Esophagus mucosa (tissue), 1 donor: ENCODE measurements around the gene MAP4K5. TPM values are rescaled to one million over a fixed set of nuclear protein-coding genes. Genes with fewer than 3 reads are reported as not detected.

ENCODE experiments used
- ATAC-seq: fragments of 200-7000 bp; cut with Tn5 transposase; one replicate; pipeline ENCODE4 v1.9.1; 2020
- total RNA-seq: library from RNA; stranded (reverse); gene quantifications from one replicate; pipeline ENCODE4 v1.2.4, GENCODE V29; 2023
- donor health status: DM: yes; HTN: yes; CAD: no.

The MAP4K5 gene
- total RNA-seq, 1 donor from 2014 or later: 35.5 TPM

- ATAC-seq: no peak
Measured at GRCh38 chr14:50399251-50400032, 132.9 kb downstream of the MAP4K5 start.

- no peak for ATAC-seq
Measured at GRCh38 chr14:50398189-50398580, 134.2 kb downstream of the MAP4K5 start.

- ATAC-seq: peak; percentile 30
Measured at GRCh38 chr14:50397390-50398188, 134.8 kb downstream of the MAP4K5 start.

GRCh38 chr14:50396631-50397389 lies 135.6 kb downstream of the MAP4K5 start, which contains the start of gene CDKL1:
Gene CDKL1, minus strand, starts transcription at chr14:50396881. Its CDS starts 1,013 bp downstream, at chr14:50395868.
- peak; percentile 89 for ATAC-seq

GRCh38 chr14:50395448-50395847 lies 136.9 kb downstream of the MAP4K5 start:
- no peak for ATAC-seq

GRCh38 chr14:50394713-50395112 lies 137.7 kb downstream of the MAP4K5 start:
- ATAC-seq: no peak

GRCh38 chr14:50389668-50390441 lies 142.5 kb downstream of the MAP4K5 start:
- no peak for ATAC-seq

GRCh38 chr14:50388256-50388931 lies 144.0 kb downstream of the MAP4K5 start:
- peak; percentile 75 for ATAC-seq

- ATAC-seq: no peak
Measured at GRCh38 chr14:50387548-50387947, 144.8 kb downstream of the MAP4K5 start.

- ATAC-seq: no peak
Measured at GRCh38 chr14:50383618-50384225, 148.6 kb downstream of the MAP4K5 start.

- ATAC-seq: no peak
Measured at GRCh38 chr14:50381823-50382287, 150.5 kb downstream of the MAP4K5 start.

- no peak for ATAC-seq
Measured at GRCh38 chr14:50381008-50381407, 151.4 kb downstream of the MAP4K5 start.

GRCh38 chr14:50380455-50380854 lies 151.9 kb downstream of the MAP4K5 start:
- ATAC-seq: no peak

GRCh38 chr14:50379563-50379962 lies 152.8 kb downstream of the MAP4K5 start:
- peak; percentile 62 for ATAC-seq

- ATAC-seq: no peak
Measured at GRCh38 chr14:50377550-50378085, 154.8 kb downstream of the MAP4K5 start.

GRCh38 chr14:50375760-50376159 lies 156.6 kb downstream of the MAP4K5 start:
- ATAC-seq: no peak

GRCh38 chr14:50373959-50374358 lies 158.4 kb downstream of the MAP4K5 start:
- no peak for ATAC-seq

GRCh38 chr14:50371546-50371945 lies 160.8 kb downstream of the MAP4K5 start:
- no peak for ATAC-seq
